Thyroid gland (tissue), 4 donors: ENCODE measurements around the gene TCOF1.

ENCODE experiments used
- CTCF ChIP-seq, 6 experiments: fragments of 200-600 bp in 3 of 6; fragments of 450-650 bp in 3 of 6; sonication (generic) in 3 of 6; IDR thresholded peaks; one replicate each; pipeline ENCODE4 v1.5.1; 2016 to 2019; ENCODE audit warnings: antibody characterized with exemption in 6 of 6, mild to moderate bottlenecking in 2 of 6, inconsistent platforms in 1 of 6, moderate library complexity in 1 of 6
- POLR2A ChIP-seq, 2 donors: fragments of 450-650 bp; IDR thresholded peaks; one replicate each; pipeline ENCODE4 v1.6.1; 2017; ENCODE audit warnings: antibody characterized with exemption in 2 of 2, mild to moderate bottlenecking in 2 of 2, moderate library complexity in 1 of 2

GRCh38 chr5:150323819-150324218 lies 33.7 kb upstream of the TCOF1 start:
- TF ChIP-seq CTCF (IDR thresholded peaks at IDR 0.05) (no peak), POLR2A (IDR thresholded peaks at IDR 0.05) (no peak)
